Endometrial microvascular endothelial cells (primary cell): Measurements from ENCODE around the gene GALNTL6. TPM values are rescaled to one million over a fixed set of nuclear protein-coding genes. Genes with fewer than 3 reads are reported as not detected.

Experiments
- in situ Hi-C: cut with HindIII; loops from 2 replicates; pipeline ENCODE4 v1.10.0; 2017; ENCODE audit warnings: low sequenced_read_pairs, low pct_unique_long_range_greater_than_20kb; ENCODE audit errors: inconsistent ontology term
- total RNA-seq: library from RNA; depleted of rRNA; stranded (reverse); fragments of >200 nt; gene quantifications from one replicate; pipeline ENCODE4 v1.2.3, GENCODE V29; 2015; ENCODE audit errors: inconsistent ontology term

The GALNTL6 gene
- total RNA-seq, 1 donor from 2014 or later, result not detected

GRCh38 chr4:172657081-172657480 is 843.9 kb downstream of the GALNTL6 start:
- in situ Hi-C loops, result no loop called here

- in situ Hi-C loops, result no loop called here
These were observed 847.0 kb downstream of the GALNTL6 start for GRCh38 chr4:172660251-172660650.

GRCh38 chr4:172662113-172662512 is 848.9 kb downstream of the GALNTL6 start:
- in situ Hi-C loops, result no loop called here

GRCh38 chr4:172666711-172667368 is 853.6 kb downstream of the GALNTL6 start:
- in situ Hi-C loops, result no loop called here

- in situ Hi-C loops, result no loop called here
These were observed 861.6 kb downstream of the GALNTL6 start for GRCh38 chr4:172674811-172675210.

GRCh38 chr4:172675232-172675631 is 862.0 kb downstream of the GALNTL6 start:
- in situ Hi-C loops, result no loop called here

GRCh38 chr4:172680691-172681090 is 867.5 kb downstream of the GALNTL6 start:
- in situ Hi-C loops, result no loop called here

- in situ Hi-C loops, result no loop called here
These were observed 869.8 kb downstream of the GALNTL6 start for GRCh38 chr4:172683021-172683420.

- in situ Hi-C loops, result no loop called here
These were observed 872.8 kb downstream of the GALNTL6 start for GRCh38 chr4:172686021-172686420.

GRCh38 chr4:172688534-172688933 is 875.3 kb downstream of the GALNTL6 start:
- in situ Hi-C loops, result no loop called here

GRCh38 chr4:172691552-172691951 is 878.3 kb downstream of the GALNTL6 start:
- in situ Hi-C loops, result no loop called here

- in situ Hi-C loops, result no loop called here
These were observed 879.5 kb downstream of the GALNTL6 start for GRCh38 chr4:172692701-172693100.

- in situ Hi-C loops, result no loop called here
These were observed 885.1 kb downstream of the GALNTL6 start for GRCh38 chr4:172698256-172698655.

GRCh38 chr4:172705565-172705964 is 892.4 kb downstream of the GALNTL6 start:
- in situ Hi-C loops, result no loop called here

- in situ Hi-C loops, result no loop called here
These were observed 892.8 kb downstream of the GALNTL6 start for GRCh38 chr4:172706000-172706399.

- in situ Hi-C loops, result no loop called here
These were observed 894.4 kb downstream of the GALNTL6 start for GRCh38 chr4:172707622-172708021.

- in situ Hi-C loops, result no loop called here
These were observed 895.0 kb downstream of the GALNTL6 start for GRCh38 chr4:172708184-172708583.

GRCh38 chr4:172709376-172709775 is 896.2 kb downstream of the GALNTL6 start:
- in situ Hi-C loops, result no loop called here

- in situ Hi-C loops, result no loop called here
These were observed 903.1 kb downstream of the GALNTL6 start for GRCh38 chr4:172716291-172716690.

- in situ Hi-C loops, result no loop called here
These were observed 908.5 kb downstream of the GALNTL6 start for GRCh38 chr4:172721659-172722058.

- in situ Hi-C loops, result no loop called here
These were observed 912.4 kb downstream of the GALNTL6 start for GRCh38 chr4:172725581-172725980.
